ENCODE data around the gene OR2F2. TPM values are rescaled to one million over a fixed set of nuclear protein-coding genes. Genes with fewer than 3 reads are reported as not detected.
A peak's percentile ranks its signal among the peaks of the same experiment; 100 is the strongest.

Gene OR2F2
- total RNA-seq, 1 donor from 2014 or later = not detected

DNA sequence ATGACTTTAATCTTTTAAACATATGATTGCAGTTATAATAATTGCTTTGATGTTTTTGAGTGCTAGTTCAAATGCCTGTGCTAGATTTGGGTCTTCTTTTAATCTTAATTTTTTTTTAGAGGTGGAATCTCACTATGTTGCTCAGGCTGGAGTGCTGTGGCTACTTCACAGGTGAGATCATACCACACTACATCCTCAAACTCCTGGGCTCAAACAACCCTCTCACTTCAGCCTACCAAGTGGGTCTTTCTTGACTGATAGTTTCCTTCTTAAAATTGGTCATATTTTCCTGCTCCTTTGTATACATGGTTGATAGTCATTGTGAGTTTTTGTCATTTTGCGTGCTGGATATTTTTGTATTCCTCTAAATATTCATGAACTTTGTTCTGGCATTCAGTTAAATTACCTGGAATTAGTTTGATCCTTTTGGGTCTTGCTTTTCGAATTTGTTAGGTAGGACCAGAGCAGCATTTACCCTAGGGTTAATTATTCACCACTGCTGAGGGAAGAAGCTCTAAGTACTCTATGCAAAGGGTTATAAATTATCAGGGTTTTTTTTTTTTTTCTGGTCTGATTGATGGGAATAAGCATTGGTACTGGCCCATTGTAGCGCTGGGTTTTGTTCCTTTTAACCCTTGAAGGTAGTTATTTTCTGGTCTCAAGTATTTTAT lies 21.0 kb upstream of the OR2F2 start:
- ATAC-seq = peak; percentile 85
- DNase-seq (ENCODE audit: low spot score) = no peak

DNA sequence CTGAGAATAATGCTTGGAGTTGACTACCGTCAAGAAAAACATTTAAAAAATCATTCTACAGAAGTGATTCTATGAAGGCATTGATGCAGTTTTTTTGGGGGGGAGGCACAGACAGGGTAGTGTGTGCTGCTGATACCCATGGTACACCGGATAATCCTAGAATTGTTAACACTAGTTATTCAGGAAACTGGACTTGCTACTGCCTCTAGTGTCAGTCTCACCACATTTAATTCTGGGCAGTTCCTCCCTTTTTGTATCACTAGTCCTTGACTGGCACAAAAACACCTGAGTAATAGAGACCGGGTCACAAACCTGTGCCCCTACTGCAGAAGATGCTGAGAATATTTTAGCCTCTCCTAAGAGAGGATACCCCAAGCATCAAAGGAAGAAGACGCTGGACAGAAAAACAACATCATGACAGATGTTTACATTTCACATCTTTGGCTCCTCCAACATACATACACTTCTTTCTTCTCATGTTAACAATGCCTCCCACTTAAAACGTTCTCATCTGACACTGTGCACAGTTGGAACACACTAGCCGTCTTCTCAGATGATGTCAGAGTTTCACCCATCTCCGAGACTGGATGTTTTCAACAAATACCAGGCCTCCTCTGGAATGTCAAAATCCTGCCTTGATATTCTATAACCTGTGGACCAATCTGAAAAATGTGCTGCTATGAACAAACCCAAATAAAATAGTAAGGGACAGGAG lies 19.9 kb upstream of the OR2F2 start:
- DNase-seq (ENCODE audit: low spot score) = no peak
- no peak for ATAC-seq

DNA sequence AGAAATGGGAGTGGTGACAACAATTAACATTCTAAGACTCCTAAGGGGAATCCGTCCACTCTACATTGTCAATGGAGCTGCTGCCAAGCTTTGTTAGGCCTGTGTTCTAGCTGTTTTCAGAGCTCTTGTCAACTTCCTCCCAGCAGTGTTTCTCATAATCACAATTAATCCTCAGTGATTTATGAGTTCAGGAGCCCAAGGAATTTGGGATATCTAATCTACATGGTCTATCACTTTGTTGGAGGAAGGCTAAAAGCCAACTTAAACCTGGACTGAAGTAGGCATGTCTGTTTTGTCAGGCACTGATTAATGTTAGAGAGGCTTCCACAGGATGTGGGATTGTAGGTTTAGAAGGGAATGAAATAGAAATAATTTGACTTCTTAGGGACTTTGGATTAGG lies 10.2 kb upstream of the OR2F2 start:
- ATAC-seq = no peak
- DNase-seq (ENCODE audit: low spot score) = no peak

DNA sequence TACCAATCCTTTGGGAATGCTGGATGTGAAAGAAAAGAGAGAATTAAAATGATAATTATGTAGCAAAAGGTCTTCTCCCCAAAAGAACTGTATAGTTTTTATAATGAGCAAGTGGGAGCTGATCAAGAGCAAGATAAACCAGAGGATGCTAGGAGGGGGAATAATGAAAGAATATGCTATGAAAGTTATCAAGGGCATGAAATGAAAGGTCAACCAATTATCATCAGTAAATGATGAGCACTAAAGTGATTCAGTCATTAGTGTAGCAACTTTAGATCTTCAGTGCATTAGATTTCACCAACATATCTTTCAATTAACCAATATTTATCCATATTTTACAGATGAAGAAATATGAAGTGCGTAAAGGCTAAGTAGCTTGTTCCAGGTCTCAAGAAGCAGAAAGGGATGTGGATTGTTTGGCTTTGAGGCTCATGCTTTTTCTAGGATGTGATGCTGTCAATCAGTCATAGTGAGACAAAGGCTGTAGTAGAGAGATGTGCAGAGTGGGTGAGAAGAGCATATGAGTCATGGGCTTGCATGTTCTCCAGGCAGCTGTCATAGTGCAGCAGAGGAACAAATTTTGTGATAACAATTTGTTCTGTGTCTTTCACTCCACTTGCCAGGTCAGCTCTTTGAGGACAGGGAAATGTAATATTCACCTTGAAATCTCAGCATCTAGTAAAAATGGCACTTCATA lies 5.7 kb upstream of the OR2F2 start:
- ATAC-seq (no peak), DNase-seq (ENCODE audit: low spot score) (no peak)

DNA sequence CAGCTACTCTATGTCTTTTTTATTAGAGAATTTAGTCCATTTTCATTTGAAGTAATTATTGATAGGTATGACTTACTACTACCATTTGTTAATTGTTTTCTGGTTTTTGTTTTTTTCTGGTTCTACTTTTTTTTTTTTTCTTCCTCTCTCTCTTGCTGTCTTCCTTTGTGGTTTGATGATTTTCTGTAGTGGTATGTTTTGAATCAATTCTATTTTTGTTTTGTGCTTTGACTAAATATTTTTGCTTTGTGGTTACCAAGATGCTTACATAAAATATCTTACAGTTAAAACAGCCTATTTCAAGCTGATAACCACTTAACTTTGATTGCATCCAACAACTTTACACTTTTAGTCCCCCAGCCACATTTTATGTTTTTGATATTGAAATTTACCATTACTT lies 3.3 kb upstream of the OR2F2 start:
- DNase-seq (ENCODE audit: low spot score) (no peak), ATAC-seq (no peak)

DNA sequence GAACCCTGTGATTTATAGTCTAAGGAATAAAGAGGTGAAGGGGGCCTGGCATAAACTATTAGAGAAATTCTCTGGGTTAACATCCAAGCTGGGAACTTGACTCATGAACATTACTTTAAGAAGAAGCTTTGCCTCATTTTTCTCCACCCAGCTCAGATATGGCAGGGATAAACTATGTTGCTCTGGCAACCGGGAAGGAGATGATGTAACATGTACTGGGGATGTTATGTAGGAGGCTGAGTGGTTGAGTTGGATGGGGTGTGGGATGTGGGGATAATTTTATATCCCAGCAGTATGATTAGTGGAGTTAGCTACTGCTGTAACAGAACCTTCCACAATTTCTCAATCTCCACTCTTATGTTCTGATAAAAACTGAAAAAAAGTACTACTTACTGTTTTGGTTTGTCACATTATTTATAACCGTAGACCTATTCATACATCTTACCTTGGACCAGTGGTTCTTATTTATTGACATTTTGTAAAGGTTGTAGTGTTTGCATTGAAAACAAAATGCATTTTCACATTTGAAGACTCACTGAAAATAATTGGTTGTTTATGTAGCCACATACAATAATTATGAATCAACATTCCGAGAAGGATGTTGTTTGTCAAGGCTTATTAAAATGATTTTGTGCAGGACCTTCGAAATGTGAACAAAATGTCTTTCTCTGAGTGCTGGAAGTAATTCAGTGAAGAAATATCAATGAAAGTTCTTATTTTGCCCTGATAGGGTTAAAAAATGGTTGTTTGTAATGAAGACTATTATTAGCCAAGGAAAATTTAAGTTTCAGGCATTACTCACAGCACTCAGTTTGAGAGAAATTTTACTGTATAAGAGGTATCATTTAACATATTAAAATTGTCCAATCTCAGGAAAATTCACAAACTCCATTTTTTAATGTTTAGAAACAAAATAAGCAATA lies 1.3 kb downstream of the OR2F2 start:
- ATAC-seq (no peak), DNase-seq (ENCODE audit: low spot score) (no peak)

DNA sequence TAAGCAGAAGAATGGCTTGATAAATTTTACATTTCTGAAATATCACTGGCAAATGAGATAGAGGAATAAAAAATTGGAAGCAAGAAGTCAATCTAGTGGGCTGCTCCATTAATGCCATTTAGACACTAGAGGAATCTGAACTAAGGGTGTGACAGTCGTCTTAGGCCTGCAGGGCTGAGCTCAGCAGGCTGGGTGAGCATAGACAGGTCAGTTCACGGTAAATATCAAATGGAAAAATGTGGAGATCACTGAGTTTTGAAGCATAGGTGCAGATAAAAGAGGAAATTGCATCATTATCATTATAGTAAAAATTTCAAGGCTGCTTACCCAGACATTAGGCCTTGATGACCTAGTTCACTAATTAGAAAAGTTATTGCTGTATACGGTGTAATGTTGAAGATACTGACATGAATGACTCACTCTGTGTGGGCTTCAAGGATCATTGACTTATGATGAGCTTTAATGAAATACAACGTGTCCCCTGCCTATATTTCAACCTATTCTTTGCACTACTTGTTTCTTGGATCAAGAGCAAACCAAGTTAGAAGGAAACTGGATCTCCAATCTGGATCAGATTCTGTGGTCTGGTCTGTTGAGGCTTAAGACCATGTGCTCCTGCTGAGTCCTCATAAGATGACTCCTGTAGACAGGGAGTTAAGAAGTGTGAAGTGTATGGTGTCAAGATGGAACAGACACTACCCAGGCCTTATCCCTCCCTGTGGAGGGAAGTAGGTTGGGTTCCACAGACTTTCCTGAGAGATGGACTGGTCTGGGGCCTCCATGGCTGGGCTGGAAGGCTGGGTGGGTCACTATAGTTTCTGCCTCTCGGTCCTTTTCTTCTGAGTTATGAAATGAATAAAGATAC lies 3.6 kb downstream of the OR2F2 start:
- DNase-seq (ENCODE audit: low spot score) = no peak
- no peak for ATAC-seq

DNA sequence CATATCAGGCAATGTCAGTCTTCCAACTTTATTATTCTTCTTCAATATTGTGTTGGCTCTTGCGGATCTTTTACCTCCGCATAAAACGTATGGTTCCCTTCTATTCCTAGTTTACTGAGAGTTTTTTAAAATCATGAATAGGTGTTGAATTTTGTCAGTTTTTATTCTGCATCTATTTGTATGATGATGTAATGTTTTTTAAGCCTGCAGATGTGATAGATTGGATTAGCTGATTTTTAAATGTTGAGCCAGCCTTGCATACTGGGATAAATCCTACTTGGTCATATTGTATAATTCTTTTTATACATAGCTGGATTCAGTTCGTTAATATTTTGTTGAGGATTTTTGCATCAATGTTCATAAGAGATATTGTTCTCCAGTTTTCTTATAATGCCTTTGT lies 10.4 kb downstream of the OR2F2 start:
- DNase-seq (ENCODE audit: low spot score) (no peak), ATAC-seq (no peak)

DNA sequence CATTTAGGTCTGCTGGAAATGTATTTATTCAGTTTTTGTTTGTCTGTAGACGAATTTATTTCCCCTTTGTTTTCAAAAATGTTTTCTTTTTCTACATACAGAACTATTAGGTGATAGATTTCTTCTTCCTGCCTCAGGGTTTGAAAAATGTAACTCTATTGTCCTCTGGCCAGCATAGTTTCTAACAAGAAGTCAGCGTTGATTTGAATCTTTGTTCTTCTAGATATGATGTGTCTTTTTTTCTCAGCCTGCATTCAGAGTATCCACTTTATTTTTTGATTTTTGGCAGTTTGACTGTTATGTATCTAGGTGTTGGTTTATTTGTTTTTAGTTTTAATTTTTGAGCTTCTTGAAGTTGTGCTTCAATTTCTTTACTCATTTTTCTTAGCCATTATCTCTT lies 12.1 kb downstream of the OR2F2 start:
- ATAC-seq (no peak), DNase-seq (ENCODE audit: low spot score) (no peak)

DNA sequence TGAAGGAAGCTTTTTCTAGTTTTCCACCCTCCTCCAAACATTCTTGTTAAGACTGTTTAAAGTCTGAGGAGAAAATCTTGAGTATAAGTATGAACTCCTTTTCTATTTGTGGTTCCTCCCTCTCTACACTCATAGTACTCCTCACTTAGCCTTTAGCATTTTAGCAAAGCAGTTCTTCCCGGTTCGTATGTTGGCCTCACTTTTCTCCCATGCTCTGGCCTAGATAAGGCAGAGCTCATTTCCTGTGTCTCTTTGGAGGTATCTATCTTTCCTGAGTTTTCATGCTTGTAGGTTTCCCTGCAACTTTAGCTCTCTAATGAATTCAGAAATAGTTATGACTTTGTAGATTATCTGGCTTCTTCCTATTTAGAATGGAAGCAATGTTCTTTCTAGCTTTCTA lies 13.7 kb downstream of the OR2F2 start:
- ATAC-seq = no peak
- DNase-seq (ENCODE audit: low spot score) = no peak

DNA sequence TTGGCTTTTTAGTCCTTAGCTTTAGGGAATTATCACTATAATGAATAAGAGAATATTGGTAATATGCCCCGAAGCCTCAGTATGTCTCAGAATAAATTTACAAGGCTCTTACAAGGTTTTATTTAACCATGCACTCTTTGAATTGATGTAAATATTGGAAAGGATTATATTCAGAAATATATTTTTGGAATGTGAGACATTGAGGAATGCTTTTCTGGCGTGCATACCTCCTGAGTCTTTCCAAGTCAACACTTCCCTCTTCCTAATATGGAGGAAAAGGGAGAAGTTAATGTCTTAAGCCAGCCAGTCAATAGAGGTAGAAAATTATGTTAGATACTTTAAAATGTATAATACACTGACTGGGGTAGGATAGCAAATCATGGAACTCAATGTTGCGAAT lies 18.4 kb downstream of the OR2F2 start:
- DNase-seq (ENCODE audit: low spot score) (no peak), ATAC-seq (no peak)

DNA sequence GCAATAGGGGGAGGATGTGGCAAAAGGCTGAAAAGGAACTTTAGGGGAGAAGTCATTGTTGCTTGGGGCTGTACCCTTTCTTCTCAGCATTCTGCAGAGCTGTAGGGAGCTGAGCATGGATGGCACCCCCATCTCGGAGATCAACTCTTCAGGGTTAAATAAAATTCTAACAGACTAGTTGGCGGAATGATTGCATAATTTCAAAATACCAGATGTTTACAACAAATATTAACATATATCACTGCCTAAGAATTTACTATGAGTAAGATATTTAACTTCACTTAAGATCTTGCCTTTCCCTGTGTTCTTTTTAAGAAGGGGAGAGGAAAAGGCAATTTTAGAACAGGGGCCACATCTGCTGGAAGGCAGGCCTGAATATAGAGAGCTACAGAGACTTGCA lies 19.1 kb downstream of the OR2F2 start:
- ATAC-seq (no peak), DNase-seq (ENCODE audit: low spot score) (no peak)

DNA sequence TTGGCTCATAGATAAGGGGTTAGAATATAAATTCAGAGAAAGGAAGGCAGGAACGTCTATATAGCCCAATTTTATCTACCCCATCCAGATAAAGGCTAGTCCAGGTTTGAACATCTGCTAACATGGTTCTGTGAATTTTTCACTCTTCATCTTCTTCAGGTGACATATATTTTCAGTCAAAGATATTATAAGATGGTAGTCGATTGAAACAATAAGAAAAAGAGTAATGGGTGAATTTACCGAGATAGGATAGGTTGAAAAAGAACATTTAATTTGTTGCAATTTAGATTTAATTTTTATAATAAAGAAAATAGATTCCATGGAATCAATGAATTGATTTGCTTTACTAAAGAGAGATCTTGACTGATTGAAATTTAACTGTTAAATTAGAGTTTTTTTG lies 19.5 kb downstream of the OR2F2 start, which contains the start of gene OR2F1:
OR2F1 (plus strand) TSS at position 301 of the 400 bp plus-strand sequence. CDS start 5,127 bp downstream, outside the sequence.
- no peak for ATAC-seq

DNA sequence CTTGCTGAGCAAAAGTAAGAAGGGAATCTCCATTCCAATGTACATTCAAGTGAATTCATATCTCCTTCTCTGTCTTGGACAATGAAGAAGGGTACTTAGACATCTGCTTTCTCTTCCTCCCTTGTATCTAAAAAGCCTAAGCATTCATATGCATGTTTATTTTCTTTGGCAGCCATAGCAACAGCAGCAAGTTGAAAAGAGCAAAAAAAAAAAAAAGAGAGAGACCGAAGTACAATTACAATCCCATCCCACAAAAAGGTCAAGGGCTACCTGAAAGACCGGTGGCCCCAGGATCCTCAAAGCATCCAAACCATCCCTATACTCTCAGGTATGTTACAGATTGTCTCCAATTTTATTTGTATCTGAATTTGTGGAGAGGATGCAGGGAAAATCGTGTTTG lies 23.7 kb downstream of the OR2F2 start:
- no peak for ATAC-seq
- DNase-seq (ENCODE audit: low spot score) = no peak

More for the DNA sequence above, 19.5 kb downstream of the OR2F2 start, which contains the start of gene OR2F1:
- DNase-seq (ENCODE audit: low spot score) = no peak

DNA sequence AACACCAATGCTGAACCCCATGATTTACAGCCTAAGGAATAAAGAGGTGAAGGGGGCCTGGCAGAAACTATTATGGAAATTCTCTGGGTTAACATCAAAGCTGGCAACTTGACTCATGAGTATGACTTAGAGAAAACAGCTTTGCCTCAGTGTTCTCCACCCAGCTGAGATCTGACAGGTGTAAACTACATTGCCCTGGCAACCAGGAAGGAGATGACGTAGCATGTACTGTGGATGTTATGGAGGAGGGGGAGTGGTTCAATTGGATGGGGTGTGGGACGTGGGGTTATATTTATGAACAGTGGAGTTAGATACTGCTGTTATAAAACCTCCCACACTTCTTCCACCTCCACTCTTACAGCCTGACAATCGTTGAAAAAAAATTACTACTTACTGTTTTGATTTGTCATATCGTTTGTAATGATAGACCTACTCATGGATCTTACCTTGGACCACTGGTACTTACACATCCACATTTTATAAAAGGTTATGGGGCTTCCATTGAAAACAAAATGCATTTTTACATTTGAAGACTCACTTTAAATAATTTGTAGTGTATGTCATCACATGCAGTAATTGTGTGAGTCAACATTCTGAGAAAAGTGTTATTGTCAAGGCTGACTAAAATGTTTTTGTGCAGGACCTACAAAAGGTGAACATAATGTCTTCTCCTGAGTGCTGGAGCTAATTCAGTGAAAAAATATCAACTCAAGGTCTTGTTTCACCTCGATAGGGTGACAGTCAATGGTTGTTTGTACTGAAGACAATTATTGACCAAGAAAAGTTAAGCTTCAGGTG lies 26.0 kb downstream of the OR2F2 start:
- DNase-seq (ENCODE audit: low spot score) (no peak), ATAC-seq (no peak)

DNA sequence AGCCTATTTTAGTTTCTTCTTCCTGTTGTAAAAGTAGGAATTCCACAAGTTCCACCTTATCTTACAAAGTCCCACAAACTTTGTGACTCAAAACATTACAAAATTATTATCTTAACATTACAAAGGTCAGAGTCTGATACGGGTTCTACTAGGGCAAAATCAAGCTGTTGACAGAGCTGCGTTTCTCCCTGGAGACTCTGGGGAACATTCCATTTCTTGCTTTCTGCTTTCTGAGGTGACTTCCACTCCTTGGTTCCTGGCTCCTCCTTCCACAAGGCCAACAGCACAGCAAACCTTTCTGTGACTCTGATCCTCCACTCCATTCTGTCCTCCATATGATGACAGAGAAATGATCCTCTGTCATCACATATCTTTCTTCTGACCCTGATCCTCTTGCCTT lies 30.2 kb downstream of the OR2F2 start:
- DNase-seq (ENCODE audit: low spot score) = no peak
- ATAC-seq = no peak

DNA sequence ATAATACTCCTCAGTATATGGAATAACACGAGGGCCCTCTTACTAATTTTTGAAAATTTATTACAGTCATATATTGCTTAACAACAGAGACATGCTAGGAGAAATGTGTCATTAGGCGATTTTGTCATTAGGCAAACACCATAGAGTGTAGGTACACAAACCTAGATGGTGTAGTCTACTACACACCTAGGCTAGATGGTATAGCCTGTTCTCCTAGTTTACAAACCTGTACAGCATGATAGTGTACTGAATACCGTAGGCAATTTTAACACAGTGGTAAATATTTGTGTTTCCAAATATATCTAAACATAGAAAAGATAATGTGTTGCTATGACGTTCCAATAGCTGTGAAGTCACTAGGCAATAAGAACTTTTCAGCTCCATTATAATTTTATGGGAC lies 32.4 kb downstream of the OR2F2 start:
- ATAC-seq = no peak
- DNase-seq (ENCODE audit: low spot score) = no peak

DNA sequence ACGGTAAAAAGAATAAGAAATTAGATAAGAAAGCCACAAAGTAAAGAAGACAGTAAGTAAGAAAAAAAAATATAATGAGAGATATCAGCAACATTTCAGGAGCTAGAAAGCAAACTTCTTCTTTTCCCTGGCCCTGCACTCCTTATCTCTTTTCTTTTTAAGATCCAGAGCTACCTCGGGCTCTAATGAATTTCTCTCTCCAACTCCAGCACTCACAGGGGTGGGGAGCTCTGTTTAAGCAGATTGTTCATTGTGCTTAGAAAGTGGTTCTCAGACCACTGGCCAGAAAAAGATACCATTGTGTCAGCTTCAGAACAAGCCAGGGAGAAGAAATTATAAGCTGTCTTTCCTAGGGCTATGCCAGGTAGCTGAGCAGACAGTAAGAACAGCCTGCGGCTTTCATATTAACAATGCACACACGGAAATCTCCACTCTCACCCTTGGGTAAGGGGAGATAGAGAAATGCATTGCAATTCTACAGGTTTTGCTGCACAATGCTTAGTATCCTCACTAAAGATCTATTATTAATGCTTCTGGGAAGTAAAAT lies 38.9 kb downstream of the OR2F2 start:
- no peak for ATAC-seq
- DNase-seq (ENCODE audit: low spot score) = no peak

DNA sequence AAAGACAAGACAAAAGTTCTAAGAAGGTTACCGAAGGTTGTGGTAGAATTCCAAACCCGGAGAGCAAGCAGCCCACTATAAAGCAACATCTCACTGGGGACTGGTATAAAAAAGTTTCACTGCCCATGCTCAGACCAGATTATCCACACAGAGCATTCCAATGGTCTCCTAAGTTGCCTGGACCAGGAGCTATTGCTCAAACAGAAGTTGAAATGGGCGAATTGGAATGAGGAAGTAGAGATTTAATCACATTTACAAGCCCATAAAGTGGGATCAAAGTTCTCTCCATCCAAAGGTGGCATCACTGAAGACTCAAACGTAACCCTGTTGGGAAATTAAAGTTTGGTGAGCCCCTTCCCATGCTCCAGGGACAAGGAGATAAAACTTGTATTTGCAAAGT lies 39.4 kb downstream of the OR2F2 start:
- ATAC-seq (no peak), DNase-seq (ENCODE audit: low spot score) (no peak)

All from left lobe of liver (tissue), 2 donors.